Endodermal cell (in vitro differentiated cells): ENCODE measurements around the gene GPR137B. TPM values are rescaled to one million over a fixed set of nuclear protein-coding genes. Genes with fewer than 3 reads are reported as not detected.

Experiments
- DNase-seq: peaks from one replicate; pipeline ENCODE4 v3.0.0-alpha.2; 2017
- H3K27ac ChIP-seq: 2 replicates; pipeline ENCODE4 v1.5.1; 2013; ENCODE audit warnings: mild to moderate bottlenecking, low read depth, low read length, moderate library complexity
- H3K27me3 ChIP-seq: 2 replicates; pipeline ENCODE4 v1.6.1; 2013; ENCODE audit warnings: mild to moderate bottlenecking, low read length, moderate library complexity; ENCODE audit not compliant: insufficient read depth, control insufficient read depth, poor library complexity, severe bottlenecking
- H3K36me3 ChIP-seq: 2 replicates; pipeline ENCODE4 v1.7.0; 2013; ENCODE audit warnings: mild to moderate bottlenecking, low read length, moderate library complexity; ENCODE audit not compliant: control insufficient read depth, insufficient read depth
- H3K4me1 ChIP-seq: one replicate; pipeline ENCODE4 v1.7.0; 2013; ENCODE audit warnings: low read length; ENCODE audit not compliant: control insufficient read depth, insufficient read depth
- H3K4me3 ChIP-seq: 2 replicates; pipeline ENCODE4 v1.5.1; 2013; ENCODE audit warnings: mild to moderate bottlenecking, low read length, moderate library complexity
- H3K9ac ChIP-seq: 2 replicates; pipeline ENCODE4 v1.6.1; 2013; ENCODE audit warnings: mild to moderate bottlenecking, low read length, moderate library complexity; ENCODE audit not compliant: poor library complexity, severe bottlenecking; ENCODE audit errors: extremely low read depth
- H3K9me3 ChIP-seq: 2 replicates; pipeline ENCODE4 v1.6.1; 2013; ENCODE audit warnings: mild to moderate bottlenecking, low read length, moderate library complexity; ENCODE audit not compliant: control insufficient read depth
- H3K27ac Mint-ChIP-seq: 2 replicates; pipeline ENCODE4 v1.8.0; 2020; ENCODE audit warnings: mixed read lengths
- H3K27me3 Mint-ChIP-seq: 2 replicates; pipeline ENCODE4 v1.8.0; 2021; ENCODE audit warnings: mild to moderate bottlenecking, mixed read lengths; ENCODE audit not compliant: insufficient read depth
- H3K36me3 Mint-ChIP-seq: 2 replicates; pipeline ENCODE4 v1.8.0; 2020; ENCODE audit warnings: low read depth, mixed read lengths
- H3K4me1 Mint-ChIP-seq: 2 replicates; pipeline ENCODE4 v1.8.0; 2020; ENCODE audit warnings: mixed read lengths
- H3K4me3 Mint-ChIP-seq: 2 replicates; pipeline ENCODE4 v1.8.0; 2020; ENCODE audit warnings: mild to moderate bottlenecking, moderate library complexity, mixed read lengths
- H3K9me3 Mint-ChIP-seq: 2 replicates; pipeline ENCODE4 v1.8.0; 2020; ENCODE audit warnings: mild to moderate bottlenecking, mixed read lengths
- WGBS, 2 experiments: methylation state at CpG; one replicate each; pipeline versions ENCODE4 v1.1.5 to v1.1.7; 2013; ENCODE audit warnings: missing lambda C conversion rate in 2 of 2, mixed read lengths in 1 of 2; ENCODE audit not compliant: insufficient coverage in 1 of 2, insufficient read length in 1 of 2; 5-methylcytosine and 5-hydroxymethylcytosine counted together
- total RNA-seq, 2 donors: library from RNA; stranded (reverse); fragmentation: NEBNext Ultra II Directional in 1 of 2; extraction: Animal tissue kit (Norgen Biotek cat#: 25700) in 1 of 2; gene quantifications; 2 replicates in 1 of 2; 3 replicates in 1 of 2; pipeline ENCODE4 v1.2.1, GENCODE V29; 2021
- TF ChIP-seq, protein P1 (sequence below): fragments of 200-600 bp; sonication (generic); conservative IDR thresholded peaks from 2 replicates; pipeline ENCODE4 v1.5.0; 2021; ENCODE audit warnings: antibody characterized with exemption, mild to moderate bottlenecking

GPR137B gene
- total RNA-seq, 2 donors from 2014 or later = 2.8 to 6.7 TPM

DNA sequence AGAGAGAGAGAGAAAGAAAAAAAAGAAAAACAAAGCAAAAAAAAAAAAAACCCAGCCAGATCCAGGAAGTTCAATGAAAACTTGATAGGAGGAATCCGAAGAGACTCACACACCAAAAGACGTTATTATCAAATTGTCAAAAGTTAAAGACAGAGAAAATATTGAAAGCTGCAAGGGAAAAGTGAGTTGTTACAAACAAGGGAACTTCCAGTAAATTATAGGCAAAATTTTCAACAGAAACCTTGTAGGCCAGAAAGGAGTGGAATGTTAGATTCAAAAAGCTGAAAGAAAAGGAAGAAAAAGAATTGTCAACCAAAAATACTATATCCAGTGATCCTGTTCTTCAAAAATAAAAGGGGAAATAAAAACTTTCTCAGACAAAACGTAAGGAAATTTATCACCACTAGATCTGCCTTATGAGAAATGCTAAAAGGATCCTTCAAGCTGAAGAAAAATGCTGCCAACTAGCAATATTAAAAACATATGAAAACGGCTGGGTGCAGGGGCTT is 115.8 kb downstream of the GPR137B start:
- TF ChIP-seq, protein P1, sequence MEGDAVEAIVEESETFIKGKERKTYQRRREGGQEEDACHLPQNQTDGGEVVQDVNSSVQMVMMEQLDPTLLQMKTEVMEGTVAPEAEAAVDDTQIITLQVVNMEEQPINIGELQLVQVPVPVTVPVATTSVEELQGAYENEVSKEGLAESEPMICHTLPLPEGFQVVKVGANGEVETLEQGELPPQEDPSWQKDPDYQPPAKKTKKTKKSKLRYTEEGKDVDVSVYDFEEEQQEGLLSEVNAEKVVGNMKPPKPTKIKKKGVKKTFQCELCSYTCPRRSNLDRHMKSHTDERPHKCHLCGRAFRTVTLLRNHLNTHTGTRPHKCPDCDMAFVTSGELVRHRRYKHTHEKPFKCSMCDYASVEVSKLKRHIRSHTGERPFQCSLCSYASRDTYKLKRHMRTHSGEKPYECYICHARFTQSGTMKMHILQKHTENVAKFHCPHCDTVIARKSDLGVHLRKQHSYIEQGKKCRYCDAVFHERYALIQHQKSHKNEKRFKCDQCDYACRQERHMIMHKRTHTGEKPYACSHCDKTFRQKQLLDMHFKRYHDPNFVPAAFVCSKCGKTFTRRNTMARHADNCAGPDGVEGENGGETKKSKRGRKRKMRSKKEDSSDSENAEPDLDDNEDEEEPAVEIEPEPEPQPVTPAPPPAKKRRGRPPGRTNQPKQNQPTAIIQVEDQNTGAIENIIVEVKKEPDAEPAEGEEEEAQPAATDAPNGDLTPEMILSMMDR = no peak
- H3K4me3 Mint-ChIP-seq = no peak overlapping the region
- peaks cover 18% of the 10 kb centered on the region for H3K9me3 ChIP-seq
- H3K4me1 ChIP-seq = no peaks in the 10 kb centered on the region
- H3K36me3 Mint-ChIP-seq = peaks cover 26% of the 10 kb centered on the region
- H3K9ac ChIP-seq = no peak overlapping the region
- no peaks in the 10 kb centered on the region for H3K36me3 ChIP-seq
- WGBS, 2 experiments = 93 to 100% methylated on average over 2 to 4 of the region's 4 CpGs
- H3K27me3 ChIP-seq = no peaks in the 10 kb centered on the region
- H3K27me3 Mint-ChIP-seq = no peaks in the 10 kb centered on the region
- H3K4me1 Mint-ChIP-seq = no peaks in the 10 kb centered on the region
- H3K4me3 ChIP-seq = no peak overlapping the region
- no peak overlapping the region for H3K27ac ChIP-seq
- peaks cover 25% of the 10 kb centered on the region for H3K9me3 Mint-ChIP-seq
- no peak for DNase-seq
- no peak overlapping the region for H3K27ac Mint-ChIP-seq

Other genes with a start within 250 kb of the GPR137B start
- gene NID1, start 77.4 kb upstream of the GPR137B start, total RNA-seq = 10 to 100 TPM; 12.7 to 18.3 TPM
- 1 to 10 TPM; 4.9 to 5.6 TPM for gene ERO1B, start 139.4 kb downstream of the GPR137B start, total RNA-seq